ENCODE data around the gene EXOC1.
"Not testable (repeated sequence)": the region's sequence is repeated elsewhere in the genome, so short reads cannot be mapped to it uniquely, and the experiment has no call there.

EXOC1 gene

GRCh38 chr4:55912249-55912648 lies 58.8 kb downstream of the EXOC1 start:
- no peak for DNase-seq

GRCh38 chr4:55920571-55920970 lies 67.1 kb downstream of the EXOC1 start:
- no peak for DNase-seq

- no peak for DNase-seq
Observed at GRCh38 chr4:55921093-55921492, 67.6 kb downstream of the EXOC1 start.

GRCh38 chr4:55925241-55925640 lies 71.8 kb downstream of the EXOC1 start:
- DNase-seq = no peak

- no peak for DNase-seq
Observed at GRCh38 chr4:55926610-55927009, 73.2 kb downstream of the EXOC1 start.

GRCh38 chr4:55927803-55928437 lies 74.5 kb downstream of the EXOC1 start:
- DNase-seq = no peak

- no peak for DNase-seq
Observed at GRCh38 chr4:55928846-55929245, 75.4 kb downstream of the EXOC1 start.

- no peak for DNase-seq
Observed at GRCh38 chr4:55931043-55931442, 77.6 kb downstream of the EXOC1 start.

GRCh38 chr4:55931833-55932232 lies 78.4 kb downstream of the EXOC1 start:
- DNase-seq = no peak

GRCh38 chr4:55932511-55932910 lies 79.1 kb downstream of the EXOC1 start:
- DNase-seq = no peak

- no peak for DNase-seq
Observed at GRCh38 chr4:55933611-55934010, 80.2 kb downstream of the EXOC1 start.

GRCh38 chr4:55935907-55936306 lies 82.5 kb downstream of the EXOC1 start:
- not testable (repeated sequence) for DNase-seq

GRCh38 chr4:55938481-55938880 lies 85.0 kb downstream of the EXOC1 start:
- no peak for DNase-seq

GRCh38 chr4:55939421-55939820 lies 86.0 kb downstream of the EXOC1 start:
- DNase-seq = no peak

GRCh38 chr4:55941881-55942396 lies 88.5 kb downstream of the EXOC1 start:
- no peak for DNase-seq

GRCh38 chr4:55947254-55947882 lies 93.9 kb downstream of the EXOC1 start:
- no peak for DNase-seq

- DNase-seq = no peak
Observed at GRCh38 chr4:55947912-55948725, 94.7 kb downstream of the EXOC1 start.

GRCh38 chr4:55948726-55949481 lies 95.5 kb downstream of the EXOC1 start, which contains the start of gene CEP135:
CEP135 (plus strand) TSS chr4:55948945; CDS start chr4:55952131, 3,186 bp downstream.
- peak; percentile 85 for DNase-seq

GRCh38 chr4:55949482-55949802 lies 96.0 kb downstream of the EXOC1 start:
- no peak for DNase-seq

GRCh38 chr4:55951191-55951922 lies 97.9 kb downstream of the EXOC1 start:
- DNase-seq = no peak

All from DMS153 (cell line).